NCI-H510A treated with DMSO at 0.1 percent for 48 hours (cell line): ENCODE results near the gene SLC37A1.
A peak's percentile ranks its signal among the peaks of the same experiment; 100 is the strongest.

Source experiments
- DNase-seq: peaks from one replicate; lab custom pipeline; 2025; lab: John Stamatoyannopoulos, UW

SLC37A1 gene

GRCh38 chr21:42545317-42545716 lies 31.7 kb downstream of the SLC37A1 start:
- no peak for DNase-seq

- DNase-seq = no peak
Observed at GRCh38 chr21:42545745-42546144, 32.1 kb downstream of the SLC37A1 start.

GRCh38 chr21:42546433-42546832 lies 32.8 kb downstream of the SLC37A1 start:
- DNase-seq = no peak

GRCh38 chr21:42547001-42547905 lies 33.6 kb downstream of the SLC37A1 start:
- no peak for DNase-seq

- DNase-seq = no peak
Observed at GRCh38 chr21:42547906-42548365, 34.3 kb downstream of the SLC37A1 start.

- no peak for DNase-seq
Observed at GRCh38 chr21:42548687-42549406, 35.2 kb downstream of the SLC37A1 start.

- DNase-seq = no peak
Observed at GRCh38 chr21:42550817-42551216, 37.2 kb downstream of the SLC37A1 start.

GRCh38 chr21:42552407-42553336 lies 39.0 kb downstream of the SLC37A1 start:
- no peak for DNase-seq

- no peak for DNase-seq
Observed at GRCh38 chr21:42553435-42553834, 39.8 kb downstream of the SLC37A1 start.

- no peak for DNase-seq
Observed at GRCh38 chr21:42554251-42554961, 40.8 kb downstream of the SLC37A1 start.

- no peak for DNase-seq
Observed at GRCh38 chr21:42555756-42556438, 42.2 kb downstream of the SLC37A1 start.

- no peak for DNase-seq
Observed at GRCh38 chr21:42556476-42556875, 42.8 kb downstream of the SLC37A1 start.

GRCh38 chr21:42556960-42557359 lies 43.3 kb downstream of the SLC37A1 start:
- DNase-seq = no peak

GRCh38 chr21:42557420-42557819 lies 43.8 kb downstream of the SLC37A1 start:
- DNase-seq = no peak

GRCh38 chr21:42558368-42558767 lies 44.7 kb downstream of the SLC37A1 start:
- no peak for DNase-seq

GRCh38 chr21:42558846-42559245 lies 45.2 kb downstream of the SLC37A1 start:
- DNase-seq = no peak

- DNase-seq = no peak
Observed at GRCh38 chr21:42559326-42559725, 45.7 kb downstream of the SLC37A1 start.

- DNase-seq = no peak
Observed at GRCh38 chr21:42560517-42561179, 47.0 kb downstream of the SLC37A1 start.

- peak; percentile 89 for DNase-seq
Observed at GRCh38 chr21:42561762-42562650, 48.4 kb downstream of the SLC37A1 start.
